ENCODE results near the gene ASIC2. TPM values are rescaled to one million over a fixed set of nuclear protein-coding genes. Genes with fewer than 3 reads are reported as not detected.

The ASIC2 gene
- polyA plus RNA-seq, 6 donors from 2014 or later = not detected

DNA sequence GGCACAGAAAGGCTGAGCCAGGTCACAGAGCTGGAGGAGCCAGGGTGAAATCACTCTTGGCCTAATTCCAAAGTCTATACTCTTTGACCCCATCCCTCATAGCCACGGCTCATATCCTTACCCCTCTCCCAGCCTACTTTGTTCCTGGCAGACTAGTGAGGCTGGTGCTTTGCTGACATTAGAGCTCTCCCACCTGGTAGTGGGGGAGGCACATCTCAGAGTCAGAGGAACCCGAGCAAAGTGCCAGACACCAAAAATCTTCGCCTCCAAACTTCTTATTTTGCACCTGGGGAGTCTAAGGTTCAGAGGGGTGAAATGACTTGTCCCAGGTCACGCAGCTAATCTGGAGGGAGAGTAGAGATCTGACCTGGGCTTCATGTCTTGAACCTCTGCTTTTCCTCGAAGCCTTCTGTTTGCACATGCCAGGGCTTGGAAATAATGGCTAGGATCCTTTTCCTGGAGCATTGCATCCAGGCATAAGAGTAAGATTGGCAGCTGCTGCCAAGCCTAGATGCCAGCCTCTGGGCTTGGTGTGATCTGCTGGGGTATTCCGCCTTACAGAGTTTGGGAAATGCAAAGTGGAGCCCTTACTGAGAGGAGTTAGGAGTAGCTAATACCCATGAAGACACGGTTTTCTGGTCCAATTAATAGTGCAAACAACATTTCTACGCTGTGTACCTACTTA lies 174.6 kb downstream of the ASIC2 start:
- no peak overlapping the region for H3K27ac Mint-ChIP-seq
- H3K36me3 Mint-ChIP-seq = no peaks in the 10 kb centered on the region
- no peaks in the 10 kb centered on the region for H3K4me1 Mint-ChIP-seq
- H3K4me3 Mint-ChIP-seq = no peak overlapping the region
- DNase-seq (no peak), ATAC-seq (ENCODE audit: low read depth in 2 of 2) (no peak)
- peaks cover 0 to 6% (median 0%) of the 10 kb centered on the region in 7 donors for H3K9me3 Mint-ChIP-seq
- H3K27me3 Mint-ChIP-seq = peaks cover 6 to 17% (median 6%) of the 10 kb centered on the region in 3 donors

DNA sequence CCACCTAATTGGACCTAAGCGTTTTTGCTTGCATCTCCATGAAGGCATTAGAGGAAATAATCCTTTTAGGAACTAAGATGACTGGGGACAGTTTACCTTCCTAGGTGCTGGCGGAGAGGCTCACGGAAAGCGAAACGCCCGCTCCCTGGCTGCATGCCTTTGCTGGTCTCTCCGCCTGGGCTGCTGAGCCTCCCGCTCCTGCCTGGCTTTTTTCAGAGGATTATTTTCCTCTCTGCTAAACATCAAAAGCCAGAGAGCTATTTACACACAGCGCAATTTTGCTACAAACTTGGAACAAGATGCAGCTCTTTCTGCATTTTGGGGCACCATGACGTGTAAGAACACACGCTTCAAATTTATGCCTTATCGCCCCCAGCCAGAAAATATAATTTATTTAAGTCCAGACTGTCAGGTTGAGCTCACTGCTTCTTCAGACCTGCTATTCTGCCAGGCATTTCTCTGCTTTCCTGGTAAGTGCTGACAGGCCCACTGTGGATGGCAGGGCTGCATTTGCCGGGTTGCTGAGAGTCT lies 177.0 kb downstream of the ASIC2 start:
- Mint-ChIP-seq H3K36me3 (peaks cover 0 to under 1% of the 10 kb centered on the region in 2 donors), H3K4me1 (no peaks in the 10 kb centered on the region), H3K9me3 (peaks cover 0 to under 1% (median 0%) of the 10 kb centered on the region in 7 donors), H3K4me3 (no peak overlapping the region), H3K27me3 (peaks cover 6 to 28% (median 21%) of the 10 kb centered on the region in 3 donors), H3K27ac (no peak overlapping the region)
- ATAC-seq (ENCODE audit: low read depth in 2 of 2) (no peak), DNase-seq (no peak)

DNA sequence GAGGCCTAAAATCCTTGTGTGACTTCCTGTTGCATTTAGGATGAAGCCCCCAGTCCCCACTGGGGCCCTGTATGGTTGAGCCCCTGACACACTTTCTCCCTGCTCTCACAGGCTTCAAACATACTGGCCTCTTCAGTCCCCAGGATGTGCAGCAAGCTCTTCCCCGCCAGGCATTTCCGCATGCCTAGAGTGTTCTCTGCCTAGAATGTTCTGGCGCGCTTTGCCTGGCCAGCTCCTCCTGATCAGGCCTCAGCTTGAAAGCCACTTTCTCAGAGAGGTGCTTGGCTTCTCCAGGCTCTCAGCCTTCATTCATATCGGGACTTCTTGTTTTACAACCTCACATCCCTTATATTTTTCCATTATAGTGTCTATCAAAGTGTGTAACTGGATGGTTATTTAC lies 177.7 kb downstream of the ASIC2 start:
- H3K27ac Mint-ChIP-seq = no peak overlapping the region
- H3K4me1 Mint-ChIP-seq = no peaks in the 10 kb centered on the region
- H3K4me3 Mint-ChIP-seq = no peak overlapping the region
- H3K36me3 Mint-ChIP-seq = peaks cover 0 to 4% of the 10 kb centered on the region in 2 donors
- ATAC-seq (ENCODE audit: low read depth in 2 of 2) = no peak
- no peak for DNase-seq
- H3K9me3 Mint-ChIP-seq = peaks cover 0 to 5% (median 0%) of the 10 kb centered on the region in 7 donors
- H3K27me3 Mint-ChIP-seq = peaks cover 6 to 33% (median 27%) of the 10 kb centered on the region in 3 donors

DNA sequence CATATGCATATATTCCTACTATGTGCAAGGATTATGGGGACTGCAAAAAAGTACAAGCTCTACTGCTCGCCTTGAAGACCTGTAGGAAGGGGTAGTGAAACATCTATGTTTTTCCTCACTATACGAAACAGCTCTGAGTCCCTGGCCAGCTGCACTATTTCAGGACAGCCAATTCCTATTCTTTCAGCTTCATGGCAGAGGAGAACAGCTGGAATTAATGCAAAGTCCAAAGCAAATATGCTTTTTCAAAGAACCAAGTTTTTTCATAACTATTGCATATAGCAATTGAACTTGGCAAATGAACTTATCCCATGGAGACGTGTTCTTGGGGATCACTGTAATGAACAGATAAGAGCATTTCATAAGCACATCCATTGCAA lies 179.1 kb downstream of the ASIC2 start:
- Mint-ChIP-seq H3K27me3 (peaks cover 6 to 33% (median 27%) of the 10 kb centered on the region in 3 donors), H3K4me3 (no peak overlapping the region), H3K9me3 (peaks cover 0 to 5% (median 0%) of the 10 kb centered on the region in 7 donors), H3K4me1 (no peaks in the 10 kb centered on the region), H3K36me3 (peaks cover 0 to 4% of the 10 kb centered on the region in 2 donors), H3K27ac (no peak overlapping the region)
- ATAC-seq (ENCODE audit: low read depth in 2 of 2) (no peak), DNase-seq (no peak)

DNA sequence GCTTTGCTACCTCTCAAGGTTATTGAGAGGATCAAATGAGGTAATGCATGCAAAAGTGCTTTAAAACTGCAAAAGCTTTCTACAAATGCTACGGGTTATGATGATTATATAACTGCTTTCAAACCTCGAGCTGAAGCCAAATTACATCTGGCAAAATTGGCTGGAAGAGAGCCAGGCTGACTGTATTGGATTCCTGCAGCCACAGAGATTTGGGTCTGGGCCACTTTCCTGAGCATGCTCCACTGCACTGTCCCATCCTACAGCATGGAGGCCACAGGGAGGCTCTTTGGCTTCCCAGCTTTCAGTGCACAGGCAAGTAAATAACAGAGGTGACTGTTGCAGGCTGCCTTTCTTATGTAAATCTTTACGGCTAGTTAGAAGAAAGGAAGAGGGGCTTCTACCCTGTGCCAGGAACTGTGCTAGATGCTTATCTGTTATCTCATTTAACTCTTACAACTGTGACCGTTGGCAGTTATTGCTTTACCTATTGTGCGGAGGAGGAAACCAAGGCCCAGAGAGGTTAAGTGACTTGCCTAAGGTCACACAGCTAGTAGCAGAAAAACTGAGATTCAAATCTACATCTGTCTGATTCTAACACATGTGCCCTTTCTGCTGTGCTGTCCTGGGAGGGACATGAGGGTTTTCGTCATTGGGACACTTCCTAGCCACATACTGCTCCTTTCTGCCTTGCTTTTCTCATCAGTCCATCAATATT lies 179.7 kb downstream of the ASIC2 start:
- Mint-ChIP-seq H3K27ac (no peak overlapping the region), H3K36me3 (peaks cover 0 to 4% of the 10 kb centered on the region in 2 donors), H3K4me1 (no peaks in the 10 kb centered on the region), H3K4me3 (no peak overlapping the region), H3K9me3 (peaks cover 0 to 5% (median 0%) of the 10 kb centered on the region in 7 donors), H3K27me3 (peaks cover 6 to 33% (median 27%) of the 10 kb centered on the region in 3 donors)
- ATAC-seq (ENCODE audit: low read depth in 2 of 2) (no peak), DNase-seq (no peak)

DNA sequence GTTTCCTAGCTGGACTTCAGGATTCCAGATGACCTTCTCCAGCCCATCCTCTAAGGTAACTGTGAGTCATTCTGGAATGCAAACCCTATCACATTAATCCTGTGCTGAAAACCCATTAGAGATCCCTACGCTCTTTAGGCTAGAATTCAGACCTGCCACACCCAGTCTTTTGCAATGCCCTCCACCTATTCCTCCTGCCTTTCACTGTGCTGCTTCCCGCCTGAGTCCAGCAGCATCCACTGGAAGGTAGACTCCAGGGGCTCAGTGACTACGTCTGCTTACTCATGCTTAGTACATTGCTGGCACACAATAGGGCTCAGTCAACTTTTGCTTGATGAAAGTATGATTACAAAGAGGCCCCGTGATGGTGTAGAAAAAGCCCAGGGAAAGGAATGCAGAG lies 180.3 kb downstream of the ASIC2 start:
- no peak for DNase-seq
- no peaks in the 10 kb centered on the region for H3K4me1 Mint-ChIP-seq
- peaks cover 0 to 4% of the 10 kb centered on the region in 2 donors for H3K36me3 Mint-ChIP-seq
- H3K9me3 Mint-ChIP-seq = peaks cover 0 to 5% (median 0%) of the 10 kb centered on the region in 7 donors
- no peak overlapping the region for H3K27ac Mint-ChIP-seq
- ATAC-seq (ENCODE audit: low read depth in 2 of 2) = no peak
- no peak overlapping the region for H3K4me3 Mint-ChIP-seq
- H3K27me3 Mint-ChIP-seq = peaks cover 4 to 32% (median 27%) of the 10 kb centered on the region in 3 donors

DNA sequence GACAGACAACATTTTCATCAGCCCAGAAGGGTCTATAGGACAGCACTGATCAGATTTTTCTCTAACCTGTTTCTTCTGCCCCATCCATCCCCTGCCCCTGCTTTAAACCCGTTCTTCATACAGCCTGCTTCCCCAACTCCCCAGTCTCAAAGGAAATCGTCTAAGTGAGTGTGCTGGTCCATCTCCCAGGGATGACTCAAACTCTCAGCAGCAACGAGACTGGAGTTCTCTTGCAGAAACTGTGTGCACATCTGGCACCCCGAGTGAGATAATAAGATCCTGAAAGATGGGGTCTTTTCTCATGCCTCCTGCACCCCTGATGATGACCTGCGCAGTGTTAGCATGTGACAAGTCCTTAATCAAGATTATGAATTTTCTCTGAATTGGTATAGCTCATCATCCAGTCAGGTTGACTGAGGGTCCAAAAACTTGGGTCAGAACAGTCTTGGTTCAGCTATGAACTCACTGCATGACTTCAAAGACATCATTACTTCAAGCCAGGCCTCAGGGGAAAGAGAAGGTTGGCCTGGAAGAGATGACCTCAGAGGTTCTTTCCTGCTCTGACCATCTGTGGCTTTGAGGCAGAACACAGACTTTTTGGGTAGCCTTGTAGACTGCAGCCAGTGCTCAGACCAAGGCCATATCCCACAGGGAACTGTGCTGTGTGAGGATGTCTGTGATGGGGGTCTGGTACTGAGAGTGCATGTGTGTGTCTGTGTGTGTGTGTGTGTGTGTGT lies 183.6 kb downstream of the ASIC2 start:
- no peak overlapping the region for H3K4me3 Mint-ChIP-seq
- DNase-seq = no peak

DNA sequence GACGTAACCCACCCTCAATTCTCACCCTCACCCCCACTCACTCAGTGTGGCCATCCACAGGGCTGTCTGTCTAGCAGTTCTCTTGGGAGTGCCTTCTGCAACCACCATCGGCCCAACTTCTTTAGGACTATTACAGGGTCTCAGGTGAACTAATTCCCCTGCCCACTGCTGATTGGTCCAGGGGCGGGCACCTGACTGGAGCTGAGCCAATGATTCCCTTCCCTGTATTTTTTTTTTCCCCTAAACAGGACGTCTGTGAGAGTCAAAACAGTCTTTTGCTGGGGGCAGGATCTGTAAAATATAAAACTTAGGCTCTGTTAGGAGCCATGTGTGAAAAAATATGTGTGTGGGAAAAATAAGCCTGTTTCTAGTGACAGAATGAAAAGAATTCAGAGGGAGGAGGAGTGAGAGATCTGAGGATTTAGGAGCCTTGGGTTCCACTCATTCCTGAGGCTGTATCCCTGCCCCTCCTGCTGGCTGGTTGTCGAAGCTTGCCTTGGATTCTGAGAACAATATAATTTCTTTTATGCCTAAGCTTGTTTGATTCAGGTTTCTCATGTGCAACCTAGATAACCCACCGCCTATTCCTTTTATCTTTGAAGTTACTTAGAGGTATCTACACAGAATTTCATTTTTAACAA lies 186.4 kb downstream of the ASIC2 start:
- peaks cover 0 to 25% (median 12%) of the 10 kb centered on the region in 3 donors for H3K27me3 Mint-ChIP-seq
- no peaks in the 10 kb centered on the region for H3K4me1 Mint-ChIP-seq
- no peak overlapping the region for H3K27ac Mint-ChIP-seq
- no peak overlapping the region for H3K4me3 Mint-ChIP-seq
- DNase-seq (no peak), ATAC-seq (ENCODE audit: low read depth in 2 of 2) (no peak)
- H3K36me3 Mint-ChIP-seq = peaks cover 0 to 4% of the 10 kb centered on the region in 2 donors
- peaks cover 3 to 13% (median 10%) of the 10 kb centered on the region in 7 donors for H3K9me3 Mint-ChIP-seq

More for the DNA sequence above, 183.6 kb downstream of the ASIC2 start:
- Mint-ChIP-seq H3K36me3 (peaks cover 0 to 4% of the 10 kb centered on the region in 2 donors), H3K27ac (no peak overlapping the region), H3K27me3 (peaks cover 0 to 31% (median 27%) of the 10 kb centered on the region in 3 donors), H3K4me1 (no peaks in the 10 kb centered on the region), H3K9me3 (peaks cover 3 to 11% (median 7%) of the 10 kb centered on the region in 7 donors)
- ATAC-seq (ENCODE audit: low read depth in 2 of 2) = no peak

DNA sequence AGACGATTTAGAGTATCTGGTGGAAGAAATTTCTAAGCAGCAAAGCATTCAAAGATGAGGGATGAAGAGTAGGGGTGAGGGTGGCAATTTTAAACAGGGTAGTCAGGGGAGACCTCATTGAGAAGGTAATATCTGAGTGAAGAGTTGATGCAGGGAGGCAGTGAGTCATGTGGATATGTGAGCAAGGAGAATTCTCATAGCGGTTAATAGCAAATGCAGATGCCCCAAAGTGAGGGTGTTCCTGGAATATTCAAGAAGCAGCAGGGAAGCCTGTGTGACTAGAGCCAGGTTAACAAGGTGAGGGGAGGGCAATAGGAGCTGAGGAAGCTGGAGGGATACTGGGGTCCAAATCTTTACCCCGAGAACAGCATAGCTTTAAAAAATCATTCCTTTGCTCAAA lies 187.2 kb downstream of the ASIC2 start:
- no peak for ATAC-seq (ENCODE audit: low read depth in 2 of 2)
- H3K36me3 Mint-ChIP-seq = peaks cover 0 to 1% of the 10 kb centered on the region in 2 donors
- peaks cover 3 to 13% (median 8%) of the 10 kb centered on the region in 7 donors for H3K9me3 Mint-ChIP-seq
- peak overlapping the region in 1 of 6 donors; percentile 32 for H3K27ac Mint-ChIP-seq
- no peaks in the 10 kb centered on the region for H3K4me1 Mint-ChIP-seq
- H3K4me3 Mint-ChIP-seq = no peak overlapping the region
- no peak for DNase-seq
- peaks cover 0 to 18% (median 4%) of the 10 kb centered on the region in 3 donors for H3K27me3 Mint-ChIP-seq

DNA sequence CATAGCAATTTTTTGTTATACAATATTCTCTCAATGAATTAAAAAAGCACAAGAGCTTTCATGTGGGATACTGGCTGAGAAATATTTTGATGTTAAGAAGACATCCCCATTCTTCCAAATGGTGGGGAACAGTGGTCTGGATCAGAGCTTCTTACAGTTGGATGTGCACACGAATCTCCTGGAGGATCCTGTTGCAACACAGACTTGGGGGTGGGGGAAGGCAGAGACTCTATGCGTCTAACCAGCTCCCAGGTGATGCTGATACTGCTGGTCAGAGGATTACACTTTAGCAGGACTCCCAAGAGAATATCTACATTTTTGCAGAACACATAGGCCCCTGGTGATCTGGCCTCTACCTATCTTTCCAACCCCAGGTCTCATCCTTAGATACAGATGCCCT lies 193.2 kb downstream of the ASIC2 start:
- DNase-seq (no peak), ATAC-seq (ENCODE audit: low read depth in 2 of 2) (no peak)
- Mint-ChIP-seq H3K9me3 (peaks cover 0 to 10% (median 0%) of the 10 kb centered on the region in 7 donors), H3K36me3 (no peaks in the 10 kb centered on the region), H3K27ac (no peak overlapping the region), H3K4me1 (no peaks in the 10 kb centered on the region), H3K4me3 (no peak overlapping the region), H3K27me3 (peaks cover 4 to 19% (median 7%) of the 10 kb centered on the region in 3 donors)

DNA sequence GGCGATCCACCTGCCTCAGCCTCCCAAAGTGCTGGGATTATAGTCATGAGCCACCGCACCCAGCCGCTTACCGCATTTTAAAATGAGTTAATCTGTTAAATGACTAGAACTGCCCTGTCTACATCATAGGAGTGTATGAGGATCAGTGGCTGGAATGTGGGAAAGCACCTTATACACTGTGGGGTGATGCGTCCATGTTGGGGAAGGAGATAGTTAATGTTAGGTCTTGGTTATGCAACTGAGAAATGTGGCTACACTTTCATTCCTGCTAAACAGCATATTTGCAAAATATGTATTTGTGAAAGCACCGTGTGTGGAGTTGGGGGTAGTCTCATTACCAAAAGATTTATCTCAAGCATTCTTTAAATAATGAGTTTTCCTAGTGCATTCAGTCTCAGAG lies 193.8 kb downstream of the ASIC2 start:
- H3K4me3 Mint-ChIP-seq = no peak overlapping the region
- H3K4me1 Mint-ChIP-seq = no peaks in the 10 kb centered on the region
- peaks cover 0 to 3% (median 0%) of the 10 kb centered on the region in 7 donors for H3K9me3 Mint-ChIP-seq
- no peak overlapping the region for H3K27ac Mint-ChIP-seq
- DNase-seq (no peak), ATAC-seq (ENCODE audit: low read depth in 2 of 2) (no peak)
- H3K27me3 Mint-ChIP-seq = peaks cover 4 to 19% (median 11%) of the 10 kb centered on the region in 3 donors
- no peaks in the 10 kb centered on the region for H3K36me3 Mint-ChIP-seq

DNA sequence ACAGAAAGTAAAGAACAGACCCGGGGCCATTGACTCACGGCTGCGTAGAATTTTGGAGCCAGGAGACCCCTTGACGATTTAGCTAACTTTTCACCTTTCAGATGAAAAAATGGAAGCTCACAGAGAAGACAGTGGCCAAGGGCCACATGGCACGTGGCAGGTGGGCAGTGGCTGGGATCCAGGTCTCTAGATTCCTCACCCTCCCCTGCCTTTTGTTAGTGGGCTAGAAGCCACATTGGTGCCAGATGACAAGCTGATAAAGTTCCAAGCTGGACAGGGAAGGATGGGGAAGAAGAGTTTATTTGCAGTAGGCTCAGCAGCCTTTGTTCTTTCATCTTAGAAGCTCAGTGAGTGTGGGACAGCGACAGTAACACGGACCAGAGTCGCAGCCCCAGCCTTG lies 195.7 kb downstream of the ASIC2 start:
- Mint-ChIP-seq H3K27me3 (peaks cover 4 to 22% (median 17%) of the 10 kb centered on the region in 3 donors), H3K4me1 (no peaks in the 10 kb centered on the region), H3K9me3 (no peaks in the 10 kb centered on the region), H3K4me3 (no peak overlapping the region), H3K36me3 (no peaks in the 10 kb centered on the region), H3K27ac (no peak overlapping the region)
- DNase-seq (no peak), ATAC-seq (ENCODE audit: low read depth in 2 of 2) (no peak)

DNA sequence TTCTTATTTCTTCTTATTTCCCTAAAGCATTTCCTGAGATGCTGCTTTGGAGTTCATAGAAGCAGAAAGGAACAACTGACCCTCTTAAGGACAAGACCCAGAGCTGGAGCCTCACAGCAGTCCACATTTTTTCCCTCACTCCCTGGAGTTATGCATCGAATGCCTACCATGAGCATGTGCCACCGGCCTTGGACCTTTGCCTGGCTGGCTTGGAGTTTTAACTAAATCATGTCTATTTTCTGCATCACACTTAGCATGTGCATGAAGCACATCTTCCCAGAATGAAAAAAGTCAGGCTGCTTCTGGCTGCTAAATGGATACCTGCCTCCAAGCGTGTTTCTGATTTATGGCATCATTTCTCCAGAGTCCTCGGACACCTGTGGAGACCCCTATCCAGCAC lies 196.9 kb downstream of the ASIC2 start:
- H3K27me3 Mint-ChIP-seq = peaks cover 4 to 25% (median 18%) of the 10 kb centered on the region in 3 donors
- ATAC-seq (ENCODE audit: low read depth in 2 of 2) = no peak
- DNase-seq = no peak
- no peak overlapping the region for H3K4me3 Mint-ChIP-seq
- no peaks in the 10 kb centered on the region for H3K36me3 Mint-ChIP-seq
- H3K9me3 Mint-ChIP-seq = no peaks in the 10 kb centered on the region
- H3K4me1 Mint-ChIP-seq = no peaks in the 10 kb centered on the region
- no peak overlapping the region for H3K27ac Mint-ChIP-seq

Data from naive B cell (primary cell).